ENCODE measurements around the gene PEX5L.
"Not testable (repeated sequence)": the region's sequence is repeated elsewhere in the genome, so short reads cannot be mapped to it uniquely, and the experiment has no call there.

PEX5L gene

DNA sequence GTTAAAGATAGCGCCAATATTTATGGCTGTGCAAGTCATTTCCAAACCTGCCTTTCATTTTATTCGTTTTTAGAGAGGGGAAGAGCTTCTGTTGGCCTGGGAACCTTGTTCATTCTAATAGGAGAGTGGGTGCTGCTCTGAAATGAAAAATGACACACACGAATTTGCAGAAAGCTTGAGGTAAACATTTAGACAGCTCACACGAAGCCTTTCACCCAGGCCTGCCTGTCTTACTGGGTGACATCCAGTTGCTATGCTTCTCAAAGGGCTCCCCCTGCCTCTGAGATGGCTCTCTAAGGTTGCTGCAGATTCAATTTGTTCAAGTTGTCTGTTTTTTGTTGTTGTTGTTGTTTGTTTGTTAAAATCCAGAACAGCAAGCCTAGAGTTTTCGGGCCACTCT lies 18.2 kb downstream of the PEX5L start:
- ChIA-PET POLR2A (ENCODE audit: low non-redundant PET) (no interaction called here), CTCF (interaction anchor here (1.0 kb wide), 1 partner anchor 338 kb away, joined by 4 read pairs; no protein-coding TSS in a partner anchor)
- DNase-seq (ENCODE audit: low spot score) = no peak
- TF ChIP-seq, protein P1, sequence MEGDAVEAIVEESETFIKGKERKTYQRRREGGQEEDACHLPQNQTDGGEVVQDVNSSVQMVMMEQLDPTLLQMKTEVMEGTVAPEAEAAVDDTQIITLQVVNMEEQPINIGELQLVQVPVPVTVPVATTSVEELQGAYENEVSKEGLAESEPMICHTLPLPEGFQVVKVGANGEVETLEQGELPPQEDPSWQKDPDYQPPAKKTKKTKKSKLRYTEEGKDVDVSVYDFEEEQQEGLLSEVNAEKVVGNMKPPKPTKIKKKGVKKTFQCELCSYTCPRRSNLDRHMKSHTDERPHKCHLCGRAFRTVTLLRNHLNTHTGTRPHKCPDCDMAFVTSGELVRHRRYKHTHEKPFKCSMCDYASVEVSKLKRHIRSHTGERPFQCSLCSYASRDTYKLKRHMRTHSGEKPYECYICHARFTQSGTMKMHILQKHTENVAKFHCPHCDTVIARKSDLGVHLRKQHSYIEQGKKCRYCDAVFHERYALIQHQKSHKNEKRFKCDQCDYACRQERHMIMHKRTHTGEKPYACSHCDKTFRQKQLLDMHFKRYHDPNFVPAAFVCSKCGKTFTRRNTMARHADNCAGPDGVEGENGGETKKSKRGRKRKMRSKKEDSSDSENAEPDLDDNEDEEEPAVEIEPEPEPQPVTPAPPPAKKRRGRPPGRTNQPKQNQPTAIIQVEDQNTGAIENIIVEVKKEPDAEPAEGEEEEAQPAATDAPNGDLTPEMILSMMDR (conservative IDR thresholded peaks at IDR 0.05; ENCODE audit: low read depth) = no peak
- no peak overlapping the region for H3K27ac ChIP-seq

DNA sequence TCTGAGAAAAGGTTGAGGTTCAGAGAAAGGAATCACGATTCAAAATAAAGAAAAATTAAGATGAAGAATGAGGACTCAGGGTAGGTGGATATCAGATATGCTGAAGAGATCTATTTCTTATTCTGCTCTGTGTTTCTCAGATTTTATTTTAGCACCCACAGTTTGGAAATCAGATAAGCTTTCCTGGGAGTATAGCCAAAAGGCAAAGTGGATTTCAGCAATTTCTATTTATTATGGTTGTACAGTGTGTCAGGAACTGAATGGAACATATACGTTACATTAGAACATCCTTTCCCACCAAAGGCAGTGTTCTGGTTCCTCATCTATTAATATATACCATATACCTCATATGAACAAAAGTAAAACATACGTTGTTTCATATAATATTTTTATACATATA lies 18.9 kb downstream of the PEX5L start:
- no peak for DNase-seq (ENCODE audit: low spot score)
- TF ChIP-seq, protein P1 (conservative IDR thresholded peaks at IDR 0.05; ENCODE audit: low read depth) = no peak
- no peak overlapping the region for H3K27ac ChIP-seq
- CTCF ChIA-PET = interaction anchor here (1.0 kb wide), 1 partner anchor 339 kb away, joined by 4 read pairs; no protein-coding TSS in a partner anchor
- POLR2A ChIA-PET (ENCODE audit: low non-redundant PET) = no interaction called here

DNA sequence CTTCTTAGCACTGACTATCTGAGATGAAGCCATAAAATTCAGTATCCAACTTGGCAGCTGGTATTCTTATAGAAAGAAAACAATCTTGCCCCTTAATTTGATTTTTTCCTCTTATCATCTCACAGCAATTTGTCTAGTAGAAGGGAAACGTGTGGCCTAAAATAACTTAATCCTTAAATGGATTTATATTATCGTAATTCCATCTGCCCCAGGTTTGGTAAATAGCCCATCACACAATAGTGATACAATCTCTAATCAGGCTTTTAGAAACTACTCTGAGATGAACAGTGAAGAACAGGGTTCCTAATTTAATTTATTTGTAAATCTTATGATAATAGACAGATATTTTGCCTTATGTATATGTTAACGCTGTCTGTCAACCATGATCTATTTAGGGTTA lies 24.8 kb downstream of the PEX5L start:
- TF ChIP-seq, protein P1 (conservative IDR thresholded peaks at IDR 0.05; ENCODE audit: low read depth) = no peak
- ChIA-PET POLR2A (ENCODE audit: low non-redundant PET) (no interaction called here), CTCF (interaction anchor here (0.6 kb wide), 1 partner anchor 35 kb away, joined by 3 read pairs; no protein-coding TSS in a partner anchor)
- no peak overlapping the region for H3K27ac ChIP-seq
- no peak for DNase-seq (ENCODE audit: low spot score)

DNA sequence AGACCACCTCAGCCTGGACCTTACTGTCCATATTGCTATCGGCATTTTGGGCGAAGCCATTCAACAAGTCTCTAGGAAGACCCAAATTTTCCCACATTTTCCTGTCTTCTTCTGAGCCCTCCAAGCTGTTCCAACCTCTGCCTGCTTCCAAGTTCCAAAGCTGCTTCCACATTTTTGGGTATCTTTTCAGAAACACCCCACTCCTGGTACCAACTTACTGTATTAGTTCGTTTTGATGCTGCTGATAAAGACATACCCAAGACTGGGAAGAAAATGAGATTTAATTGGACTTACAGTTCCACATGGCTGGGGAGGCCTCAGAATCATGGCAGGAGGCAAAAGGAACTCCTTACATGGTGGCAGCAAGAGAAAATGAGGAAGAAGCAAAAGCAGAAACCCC lies 28.4 kb downstream of the PEX5L start:
- DNase-seq (ENCODE audit: low spot score); POLR2A ChIA-PET (ENCODE audit: low non-redundant PET); CTCF ChIA-PET; H3K27ac ChIP-seq: not testable (repeated sequence)

DNA sequence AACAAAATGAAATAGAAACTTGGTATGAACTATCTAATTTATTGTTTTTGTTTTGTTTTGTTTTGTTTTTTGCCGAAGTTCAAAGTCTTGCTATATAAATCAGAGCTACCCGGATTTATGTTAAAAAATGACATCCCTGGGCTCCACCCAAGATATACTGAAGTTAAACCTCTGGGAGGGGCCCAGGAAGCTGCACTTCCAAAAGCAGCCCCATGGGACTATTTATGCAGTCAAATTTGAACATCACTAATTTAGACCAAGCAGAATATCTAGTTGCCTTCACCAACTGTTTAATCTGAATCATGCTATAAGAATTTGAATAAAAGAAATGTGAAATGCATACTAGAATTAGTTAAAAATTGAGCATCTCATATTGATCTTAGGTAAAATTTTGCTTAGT lies 32.2 kb downstream of the PEX5L start:
- ChIA-PET POLR2A (ENCODE audit: low non-redundant PET) (no interaction called here), CTCF (no interaction called here)
- H3K27ac ChIP-seq = no peak overlapping the region
- no peak for DNase-seq (ENCODE audit: low spot score)
- TF ChIP-seq, protein P1 (conservative IDR thresholded peaks at IDR 0.05; ENCODE audit: low read depth) = no peak

DNA sequence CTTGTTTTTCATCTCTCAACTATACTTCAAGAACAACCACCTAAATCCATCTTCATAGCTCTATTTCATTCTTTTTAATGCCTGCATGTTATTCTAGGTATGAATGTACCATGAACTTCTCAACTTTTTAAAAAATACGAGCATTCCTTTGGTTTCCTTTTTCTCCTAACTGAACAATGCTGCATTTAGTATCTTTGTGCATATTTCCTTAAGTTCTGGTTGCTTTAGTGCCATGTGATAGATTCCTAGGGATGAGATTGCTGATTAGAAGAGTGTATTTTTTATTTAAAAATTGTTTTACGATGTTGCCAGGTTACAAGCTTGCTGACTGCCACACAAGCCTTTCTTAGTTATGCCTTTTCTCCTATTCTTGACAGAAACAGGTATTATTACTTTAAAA lies 34.7 kb downstream of the PEX5L start:
- no peak for DNase-seq (ENCODE audit: low spot score)
- ChIA-PET CTCF (no interaction called here), POLR2A (ENCODE audit: low non-redundant PET) (no interaction called here)
- no peak overlapping the region for H3K27ac ChIP-seq
- TF ChIP-seq, protein P1 (conservative IDR thresholded peaks at IDR 0.05; ENCODE audit: low read depth) = no peak

DNA sequence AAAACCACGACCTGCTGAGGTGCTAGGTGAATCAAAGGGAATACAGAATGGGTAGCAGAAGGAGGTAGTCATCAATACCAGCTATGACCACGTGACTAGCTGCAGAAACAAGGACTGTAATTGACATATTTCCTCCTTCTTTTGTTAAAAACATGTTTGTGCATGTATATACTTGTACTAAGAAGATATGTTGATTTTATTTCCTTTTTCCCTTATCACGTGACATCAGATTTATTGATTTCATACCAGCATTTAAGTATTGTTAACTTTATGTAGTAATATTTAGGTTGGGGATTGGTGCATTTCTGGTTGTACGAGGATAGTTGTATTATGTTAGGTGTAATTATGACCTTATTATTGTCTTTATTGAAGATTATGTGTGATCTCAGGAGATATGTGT lies 36.2 kb downstream of the PEX5L start:
- CTCF ChIA-PET = no interaction called here

More for the DNA sequence above, 36.2 kb downstream of the PEX5L start:
- H3K27ac ChIP-seq = no peak overlapping the region
- DNase-seq (ENCODE audit: low spot score) = no peak
- TF ChIP-seq, protein P1 (conservative IDR thresholded peaks at IDR 0.05; ENCODE audit: low read depth) = no peak
- POLR2A ChIA-PET (ENCODE audit: low non-redundant PET) = no interaction called here

All from RWPE1 (cell line).